Psoas muscle (tissue), 8 donors: ENCODE data around the gene TMEM86B. TPM values are rescaled to one million over a fixed set of nuclear protein-coding genes. Genes with fewer than 3 reads are reported as not detected.

Experiments
- ATAC-seq, 4 donors: fragments of 200-7000 bp; cut with Tn5 transposase; one replicate each; pipeline ENCODE4 v1.9.1; 2020; ENCODE audit warnings: moderate library complexity in 3 of 4, mild to moderate bottlenecking in 2 of 4
- DNase-seq, 2 donors: peaks; one replicate each; pipeline ENCODE4 v3.0.0-alpha.2; 2020
- H3K27ac ChIP-seq: fragments of 200-600 bp; one replicate; pipeline ENCODE4 v1.8.0; 2022
- H3K27me3 ChIP-seq, 3 donors: fragments of 200-600 bp in 1 of 3; one replicate each; pipeline versions ENCODE4 v1.6.1 to v1.8.0; 2013 to 2022; ENCODE audit warnings: low read length in 2 of 3, mild to moderate bottlenecking in 2 of 3, moderate library complexity in 1 of 3; ENCODE audit not compliant: insufficient read depth in 3 of 3
- H3K36me3 ChIP-seq, 2 donors: fragments of 200-600 bp in 1 of 2; one replicate each; pipeline versions ENCODE4 v1.6.1 to v1.8.0; 2013 to 2022; ENCODE audit warnings: low read depth in 1 of 2, mild to moderate bottlenecking in 1 of 2, moderate library complexity in 1 of 2; ENCODE audit not compliant: insufficient read depth in 1 of 2
- H3K4me1 ChIP-seq: fragments of 200-600 bp; one replicate; pipeline ENCODE4 v1.8.0; 2022
- H3K4me3 ChIP-seq: fragments of 200-600 bp; one replicate; pipeline ENCODE4 v1.8.0; 2022; ENCODE audit warnings: mild to moderate bottlenecking
- H3K9me3 ChIP-seq: fragments of 200-600 bp; one replicate; pipeline ENCODE4 v1.8.0; 2022
- CTCF ChIP-seq: fragments of 200-600 bp; IDR thresholded peaks from one replicate; pipeline ENCODE4 v1.8.0; 2022; ENCODE audit warnings: antibody characterized with exemption
- WGBS, 3 donors: extraction: QIAGEN DNeasy Blood & Tissue Kit; methylation state at CpG; one replicate each; pipeline versions ENCODE4 v1.1.6 to v1.1.7; 2013; 5-methylcytosine and 5-hydroxymethylcytosine counted together
- intact Hi-C, 2 donors: fragments of 100-400 bp; cut with DNase I; formaldehyde crosslinking; loops; one replicate each; pipeline versions ENCODE4 v1.11.0 to v1.14.2; 2022
- long read RNA-seq, 2 donors: library from polyadenylated mRNA; unstranded; transcript quantifications; one replicate each; pipeline ENCODE4 v2.0.0, GENCODE V29; 2021
- polyA plus RNA-seq, 3 donors: library from polyadenylated mRNA; stranded (reverse); fragments of 200-250 nt; gene quantifications; one replicate each; pipeline ENCODE4 v1.2.3, GENCODE V29; 2013
- total RNA-seq, 4 donors: library from RNA; stranded (reverse); fragmentation: NEBNext Ultra II Directional in 2 of 4; extraction: Animal tissue kit (Norgen Biotek cat#: 25700) in 2 of 4; gene quantifications; one replicate each; pipeline versions ENCODE4 v1.2.1 to v1.2.4, GENCODE V29; 2021 to 2023
- donor health status: healthy with polysubstance abuse.
- donor health status: DM: no; HTN: no; CAD: no; lungs with moderate emphysema.
- donor health status: Bipolar disorder and iron deficiency.
- donor health status: healthy.
- donor health status: DM: yes; HTN: yes; CAD: no.
- donor health status: DM: no; HTN: no; CAD: no.
- donor health status: DM: no; HTN: no; CAD: no.
- donor health status: DM: yes; HTN: yes; CAD: no.

Gene TMEM86B
- total RNA-seq (1 to 10 TPM; 2.0 to 2.4 (median 2.3) TPM), polyA plus RNA-seq (1 to 10 TPM in 2 of 3 donors, under 1 TPM in 1; 0.68 to 2.1 (median 1.2) TPM)
- long read RNA-seq, donor 1: 0 reads
- long read RNA-seq, donor 2, partial matches to known transcripts: 0 of 1 reads
- long read RNA-seq, donor 2, other reads (novel, unspliced or antisense): 0 of 1 reads

GRCh38 chr19:55228403-55229031, at the start of gene TMEM86B:
Gene TMEM86B, minus strand, starts transcription at chr19:55228763. Its CDS starts 22 bp downstream, at chr19:55228741.
- ATAC-seq (no peak), DNase-seq (no peak)
- Histone ChIP-seq H3K4me1 (no peaks in the 10 kb centered on the region), H3K27ac (no peak within 1 kb of the TSS), H3K9me3 (no peaks in the 10 kb centered on the region), H3K27me3 (no peaks in the 10 kb centered on the region), H3K36me3 (peaks cover 6 to 68% of the 10 kb centered on the region in 2 donors), H3K4me3 (no peak within 1 kb of the TSS)
- no peak for TF ChIP-seq CTCF
- intact Hi-C loops: no loop called here
- WGBS, 3 donors: 84 to 89% (median 88%) methylated on average over 11 to 12 of the region's 12 CpGs

- H3K27ac ChIP-seq: no peak overlapping the region
- ATAC-seq (no peak), DNase-seq (no peak)
- no peaks in the 10 kb centered on the region for H3K9me3 ChIP-seq
- intact Hi-C loops: no loop called here
- peaks cover 5% of the 10 kb centered on the region for H3K4me1 ChIP-seq
- H3K27me3 ChIP-seq: peaks cover 0 to 2% (median 0%) of the 10 kb centered on the region in 3 donors
- no peak overlapping the region for H3K4me3 ChIP-seq
- H3K36me3 ChIP-seq: peaks cover 5 to 55% of the 10 kb centered on the region in 2 donors
- no peak for TF ChIP-seq CTCF
- 86 to 91% (median 90%) methylated on average over 17 of the region's 17 CpGs for WGBS, 3 donors
Measured at GRCh38 chr19:55277494-55277893, 48.9 kb upstream of the TMEM86B start.

GRCh38 chr19:55276720-55277430, 48.3 kb upstream of the TMEM86B start:
- TF ChIP-seq CTCF: no peak
- 84 to 91% (median 85%) methylated on average over 15 of the region's 15 CpGs for WGBS, 3 donors
- DNase-seq (no peak), ATAC-seq (no peak)
- Histone ChIP-seq H3K27me3 (no peaks in the 10 kb centered on the region), H3K4me1 (peaks cover 5% of the 10 kb centered on the region), H3K9me3 (no peaks in the 10 kb centered on the region), H3K27ac (no peak overlapping the region), H3K4me3 (no peak overlapping the region), H3K36me3 (peaks cover 5 to 61% of the 10 kb centered on the region in 2 donors)
- intact Hi-C loops: no loop called here

- Histone ChIP-seq H3K27ac (no peak overlapping the region), H3K4me3 (no peak overlapping the region), H3K27me3 (no peaks in the 10 kb centered on the region), H3K36me3 (peaks cover 5 to 67% of the 10 kb centered on the region in 2 donors), H3K4me1 (peaks cover 5% of the 10 kb centered on the region), H3K9me3 (no peaks in the 10 kb centered on the region)
- 75 to 78% (median 77%) methylated on average over 17 of the region's 17 CpGs for WGBS, 3 donors
- no peak for DNase-seq
- no peak for ATAC-seq
- intact Hi-C loops: no loop called here
- no peak for TF ChIP-seq CTCF
Measured at GRCh38 chr19:55275851-55276719, 47.5 kb upstream of the TMEM86B start.
